Tibial artery (tissue), 4 donors: Measurements from ENCODE around the gene GP5.

Experiments
- DNase-seq, 2 donors: peaks; one replicate each; pipeline ENCODE4 v3.0.0-alpha.2; 2019
- H3K27ac ChIP-seq, 2 donors: fragments of 200-600 bp; sonication (generic) in 1 of 2; 1 replicate in 1 of 2; 2 replicates in 1 of 2; pipeline ENCODE4 v1.5.1; 2018 to 2019; ENCODE audit warnings: mild to moderate bottlenecking in 1 of 2
- H3K27me3 ChIP-seq, 2 donors: fragments of 200-600 bp; sonication (generic) in 1 of 2; one replicate each; pipeline versions ENCODE4 v1.5.1 to v1.6.0; 2016 to 2019
- H3K36me3 ChIP-seq, 3 donors: fragments of 200-600 bp; sonication (generic) in 2 of 3; one replicate each; pipeline ENCODE4 v1.5.1; 2016 to 2019; ENCODE audit warnings: mild to moderate bottlenecking in 2 of 3
- H3K4me1 ChIP-seq, 4 donors: fragments of 200-600 bp; sonication (generic) in 2 of 4; 1 replicate in 3 of 4; 2 replicates in 1 of 4; pipeline ENCODE4 v1.5.1; 2016 to 2019
- H3K4me3 ChIP-seq, 2 donors: fragments of 200-600 bp; sonication (generic) in 1 of 2; 1 replicate in 1 of 2; 2 replicates in 1 of 2; pipeline ENCODE4 v1.5.1; 2018 to 2019; ENCODE audit warnings: mild to moderate bottlenecking in 2 of 2
- H3K9me3 ChIP-seq, 3 donors: fragments of 200-600 bp; sonication (generic) in 1 of 3; one replicate each; pipeline ENCODE4 v1.5.1; 2016 to 2019
- CTCF ChIP-seq, 2 experiments: fragments of 200-600 bp in 1 of 2; fragments of 450-650 bp in 1 of 2; IDR thresholded peaks; one replicate each; pipeline ENCODE4 v1.5.1; 2017 to 2019; ENCODE audit warnings: antibody characterized with exemption in 2 of 2, mild to moderate bottlenecking in 1 of 2, moderate library complexity in 1 of 2
- intact Hi-C: fragments of 100-400 bp; cut with DNase I; formaldehyde crosslinking; loops from one replicate; pipeline ENCODE4 v1.15.0; 2023; ENCODE audit warnings: low total_unique reads

Gene GP5

GRCh38 chr3:194373028-194373427 lies 26.0 kb downstream of the GP5 start:
- Histone ChIP-seq H3K27me3 (peaks cover 0 to 58% of the 10 kb centered on the region in 2 donors), H3K9me3 (no peaks in the 10 kb centered on the region), H3K27ac (no peak overlapping the region), H3K4me1 (peaks cover 0 to 10% (median 0%) of the 10 kb centered on the region in 4 donors), H3K4me3 (no peak overlapping the region), H3K36me3 (no peaks in the 10 kb centered on the region)
- TF ChIP-seq CTCF (IDR thresholded peaks at IDR 0.05) = no peak
- intact Hi-C loops = no loop called here
- DNase-seq = no peak

DNA sequence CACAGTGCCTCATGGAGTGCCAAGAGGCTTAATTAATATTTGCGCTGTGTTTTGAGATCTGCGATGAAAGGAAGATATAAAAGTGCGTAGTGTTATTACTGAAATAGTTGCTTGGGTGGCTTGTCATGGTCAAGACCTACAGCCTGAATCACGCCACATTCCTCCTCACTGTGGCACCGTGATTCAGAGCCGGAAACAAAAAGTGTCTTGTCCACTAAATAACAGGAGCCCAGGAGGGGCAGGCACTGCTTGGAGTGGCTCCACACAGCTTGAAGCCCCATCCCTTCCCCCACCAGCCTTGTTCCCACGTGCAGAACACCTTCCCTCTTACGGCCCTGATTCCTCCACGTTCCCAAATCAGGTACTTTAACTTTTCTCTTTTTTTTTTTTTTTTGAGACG lies 28.3 kb downstream of the GP5 start:
- intact Hi-C loops = no loop called here
- no peak for DNase-seq
- H3K9me3 ChIP-seq = no peaks in the 10 kb centered on the region
- H3K27me3 ChIP-seq = peaks cover 0 to 54% of the 10 kb centered on the region in 2 donors
- H3K36me3 ChIP-seq = no peaks in the 10 kb centered on the region
- peaks cover 0 to 10% (median 0%) of the 10 kb centered on the region in 4 donors for H3K4me1 ChIP-seq
- no peak overlapping the region for H3K4me3 ChIP-seq
- TF ChIP-seq CTCF (IDR thresholded peaks at IDR 0.05) = no peak
- no peak overlapping the region for H3K27ac ChIP-seq

GRCh38 chr3:194369522-194370279 lies 29.4 kb downstream of the GP5 start, which contains the start of gene LRRC15:
TSS of gene LRRC15 (minus strand) at chr3:194369743. CDS start at chr3:194361043, 8,700 bp downstream.
- intact Hi-C loops = no loop called here
- DNase-seq = no peak
- H3K4me3 ChIP-seq = no peak within 1 kb of the TSS
- H3K27me3 ChIP-seq = peaks cover 0 to 43% of the 10 kb centered on the region in 2 donors
- peaks cover 0 to 16% (median 2%) of the 10 kb centered on the region in 4 donors for H3K4me1 ChIP-seq
- H3K27ac ChIP-seq = no peak within 1 kb of the TSS
- no peaks in the 10 kb centered on the region for H3K36me3 ChIP-seq
- no peaks in the 10 kb centered on the region for H3K9me3 ChIP-seq
- TF ChIP-seq CTCF (IDR thresholded peaks at IDR 0.05) = no peak

- H3K27ac ChIP-seq = no peak overlapping the region
- no peaks in the 10 kb centered on the region for H3K36me3 ChIP-seq
- peaks cover 0 to 43% of the 10 kb centered on the region in 2 donors for H3K27me3 ChIP-seq
- DNase-seq = no peak
- no peak for TF ChIP-seq CTCF (IDR thresholded peaks at IDR 0.05)
- H3K4me1 ChIP-seq = peaks cover 0 to 21% (median 5%) of the 10 kb centered on the region in 4 donors
- H3K9me3 ChIP-seq = no peaks in the 10 kb centered on the region
- H3K4me3 ChIP-seq = no peak overlapping the region
- intact Hi-C loops = no loop called here
Observed at GRCh38 chr3:194368918-194369317, 30.1 kb downstream of the GP5 start.

DNA sequence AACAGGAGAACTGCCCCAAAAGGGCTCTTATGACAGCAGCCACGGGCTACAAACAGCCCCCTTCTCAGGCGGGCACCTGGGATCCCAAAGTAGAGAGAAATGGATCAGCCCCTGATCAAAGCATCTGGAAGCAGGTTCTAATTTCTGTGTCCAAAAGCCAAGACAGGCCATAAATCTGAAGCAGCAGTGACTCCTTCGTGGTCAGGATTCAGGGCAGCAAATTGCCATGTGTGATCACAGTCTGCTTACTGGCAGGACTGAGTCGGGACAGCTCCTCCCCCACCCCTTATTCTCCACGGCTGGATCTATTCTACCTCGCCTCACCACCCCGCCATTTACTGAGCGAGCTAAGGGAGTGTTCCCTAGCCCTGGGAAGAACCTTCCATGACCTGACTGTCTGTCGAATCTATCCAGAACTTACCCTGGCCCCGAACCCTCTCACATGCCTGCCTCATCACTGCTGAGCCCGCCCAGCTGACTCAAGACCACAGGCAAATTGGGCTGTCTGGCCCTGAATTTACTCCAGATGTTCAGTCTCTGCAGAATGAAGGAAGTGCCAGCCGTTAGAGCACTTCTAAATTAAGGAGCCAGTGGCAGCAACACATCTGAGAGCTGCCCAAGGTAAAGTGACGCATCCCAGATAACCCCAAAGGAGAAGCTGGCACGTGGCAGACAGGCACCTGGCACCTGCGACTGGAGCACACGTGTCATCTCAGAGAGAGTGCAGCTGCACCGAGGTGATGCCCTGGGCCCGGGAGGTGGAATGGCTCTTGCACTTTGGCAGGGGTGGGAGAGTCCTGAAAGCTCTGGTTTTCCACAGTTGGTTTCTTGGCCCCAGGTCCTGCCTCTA lies 30.8 kb downstream of the GP5 start:
- H3K27ac ChIP-seq = no peak overlapping the region
- no peak for TF ChIP-seq CTCF (IDR thresholded peaks at IDR 0.05)
- peaks cover 0 to 39% of the 10 kb centered on the region in 2 donors for H3K27me3 ChIP-seq
- DNase-seq = no peak
- no peak overlapping the region for H3K4me3 ChIP-seq
- intact Hi-C loops = no loop called here
- H3K36me3 ChIP-seq = no peaks in the 10 kb centered on the region
- H3K9me3 ChIP-seq = no peaks in the 10 kb centered on the region
- peaks cover 0 to 21% (median 5%) of the 10 kb centered on the region in 4 donors for H3K4me1 ChIP-seq
